ENCODE data around the gene RNF2. TPM values are rescaled to one million over a fixed set of nuclear protein-coding genes. Genes with fewer than 3 reads are reported as not detected.

Gene RNF2
- total RNA-seq, 1 experiment from 2014 or later, result 39.1 TPM

DNA sequence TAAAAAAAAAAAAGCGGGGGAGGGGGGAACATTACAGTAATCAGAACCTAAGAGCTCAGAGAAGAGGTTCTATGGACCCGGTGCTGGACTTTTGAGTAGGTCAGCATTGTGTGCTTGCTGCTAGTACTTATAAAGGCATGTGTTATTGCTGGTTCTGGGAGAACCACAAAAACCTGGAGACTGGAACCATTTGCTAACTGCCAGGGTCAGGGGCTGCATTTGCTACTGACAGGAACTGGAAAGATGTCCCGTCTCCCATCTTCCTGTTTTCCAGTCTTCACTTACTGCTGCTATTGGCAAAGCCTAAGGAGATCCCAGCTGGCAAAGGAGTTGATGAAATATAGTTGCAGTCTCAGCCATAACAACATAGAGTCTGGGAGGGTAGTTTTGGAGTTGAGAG, 4.3 kb downstream of the RNF2 start:
- ATAC-seq (no peak), DNase-seq (ENCODE audit: low read depth, low spot score) (no peak)
- Histone ChIP-seq H3K4me1 (ENCODE audit: control insufficient read depth in 1 of 2, insufficient read depth in 2 of 2, low read length in 2 of 2) (peaks cover 6 to 16% of the 10 kb centered on the region in 2 experiments; a peak in 3 of 4 replicates), H3K79me2 (ENCODE audit: insufficient read depth, low read length) (peaks cover 90% of the 10 kb centered on the region), H3K27me3 (ENCODE audit: insufficient read depth, low read length) (no peaks in the 10 kb centered on the region), H3K36me3 (ENCODE audit: control insufficient read depth in 1 of 2, insufficient read depth in 2 of 2, low read length in 2 of 2) (no peaks in the 10 kb centered on the region), H2AFZ (ENCODE audit: low read depth, low read length, poor library complexity, severe bottlenecking) (no peak overlapping the region), H3K4me2 (ENCODE audit: low read length) (no peak overlapping the region), H4K20me1 (ENCODE audit: insufficient read depth) (peaks cover 9% of the 10 kb centered on the region; the same call in 1 of the 2 replicates), H3K9me3 (ENCODE audit: control insufficient read depth in 1 of 2, insufficient read depth in 1 of 2, low read depth in 1 of 2, low read length in 2 of 2) (no peaks in the 10 kb centered on the region), H3K9ac (ENCODE audit: low read length) (no peak overlapping the region), H3K9me2 (ENCODE audit: insufficient read depth) (no peaks in the 10 kb centered on the region), H3K27ac (ENCODE audit: low read depth, low read length) (no peak overlapping the region), H3K4me3 (replicated peaks in 1 of 2; ENCODE audit: low read depth in 1 of 2, low read length in 2 of 2) (no peak overlapping the region)
- BruUV-seq (replicated peaks), result no TSS peak
- RAD21 ChIA-PET (ENCODE audit: low non-redundant PET in 1 of 2, low total read pairs in 2 of 2, uncharacterized antibody in 2 of 2, unreplicated experiment in 2 of 2), result no interaction called here
- POLR2A ChIA-PET, result no interaction called here
- no peak for TF ChIP-seq EZH2phosphoT487 (IDR thresholded peaks at IDR 0.05; ENCODE audit: borderline replicate concordance)
- TF ChIP-seq CEBPB (IDR thresholded peaks at IDR 0.05; ENCODE audit: low read depth), result no peak
- TF ChIP-seq, protein P1, sequence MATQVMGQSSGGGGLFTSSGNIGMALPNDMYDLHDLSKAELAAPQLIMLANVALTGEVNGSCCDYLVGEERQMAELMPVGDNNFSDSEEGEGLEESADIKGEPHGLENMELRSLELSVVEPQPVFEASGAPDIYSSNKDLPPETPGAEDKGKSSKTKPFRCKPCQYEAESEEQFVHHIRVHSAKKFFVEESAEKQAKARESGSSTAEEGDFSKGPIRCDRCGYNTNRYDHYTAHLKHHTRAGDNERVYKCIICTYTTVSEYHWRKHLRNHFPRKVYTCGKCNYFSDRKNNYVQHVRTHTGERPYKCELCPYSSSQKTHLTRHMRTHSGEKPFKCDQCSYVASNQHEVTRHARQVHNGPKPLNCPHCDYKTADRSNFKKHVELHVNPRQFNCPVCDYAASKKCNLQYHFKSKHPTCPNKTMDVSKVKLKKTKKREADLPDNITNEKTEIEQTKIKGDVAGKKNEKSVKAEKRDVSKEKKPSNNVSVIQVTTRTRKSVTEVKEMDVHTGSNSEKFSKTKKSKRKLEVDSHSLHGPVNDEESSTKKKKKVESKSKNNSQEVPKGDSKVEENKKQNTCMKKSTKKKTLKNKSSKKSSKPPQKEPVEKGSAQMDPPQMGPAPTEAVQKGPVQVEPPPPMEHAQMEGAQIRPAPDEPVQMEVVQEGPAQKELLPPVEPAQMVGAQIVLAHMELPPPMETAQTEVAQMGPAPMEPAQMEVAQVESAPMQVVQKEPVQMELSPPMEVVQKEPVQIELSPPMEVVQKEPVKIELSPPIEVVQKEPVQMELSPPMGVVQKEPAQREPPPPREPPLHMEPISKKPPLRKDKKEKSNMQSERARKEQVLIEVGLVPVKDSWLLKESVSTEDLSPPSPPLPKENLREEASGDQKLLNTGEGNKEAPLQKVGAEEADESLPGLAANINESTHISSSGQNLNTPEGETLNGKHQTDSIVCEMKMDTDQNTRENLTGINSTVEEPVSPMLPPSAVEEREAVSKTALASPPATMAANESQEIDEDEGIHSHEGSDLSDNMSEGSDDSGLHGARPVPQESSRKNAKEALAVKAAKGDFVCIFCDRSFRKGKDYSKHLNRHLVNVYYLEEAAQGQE (IDR thresholded peaks at IDR 0.05; ENCODE audit: low read depth), result no peak
- TF ChIP-seq, protein P2, sequence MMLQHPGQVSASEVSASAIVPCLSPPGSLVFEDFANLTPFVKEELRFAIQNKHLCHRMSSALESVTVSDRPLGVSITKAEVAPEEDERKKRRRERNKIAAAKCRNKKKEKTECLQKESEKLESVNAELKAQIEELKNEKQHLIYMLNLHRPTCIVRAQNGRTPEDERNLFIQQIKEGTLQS (IDR thresholded peaks at IDR 0.05), result no peak
- no peak for TF ChIP-seq FOSL1 (IDR thresholded peaks at IDR 0.05; ENCODE audit: low read depth)
- TF ChIP-seq POLR2A (IDR thresholded peaks at IDR 0.05; ENCODE audit: borderline replicate concordance, extremely low read depth, insufficient read depth, insufficient read length), result no peak
- no peak for TF ChIP-seq SIN3A (IDR thresholded peaks at IDR 0.05; ENCODE audit: low read depth)
- no peak for TF ChIP-seq RAD21 (IDR thresholded peaks at IDR 0.05; ENCODE audit: low read depth)
- no peak for TF ChIP-seq ZFX (IDR thresholded peaks at IDR 0.05)
- no peak for TF ChIP-seq ZNF274 (IDR thresholded peaks at IDR 0.05; ENCODE audit: low read depth, low read length)
- TF ChIP-seq, protein P3, sequence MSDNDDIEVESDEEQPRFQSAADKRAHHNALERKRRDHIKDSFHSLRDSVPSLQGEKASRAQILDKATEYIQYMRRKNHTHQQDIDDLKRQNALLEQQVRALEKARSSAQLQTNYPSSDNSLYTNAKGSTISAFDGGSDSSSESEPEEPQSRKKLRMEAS (IDR thresholded peaks at IDR 0.05), result no peak
- no peak for TF ChIP-seq EGR1 (IDR thresholded peaks at IDR 0.05; ENCODE audit: low read depth)
- CTCF ChIA-PET, result no interaction called here
- intact Hi-C loops (cut with micrococcal nuclease), result no loop called here

Data from HCT116 (cell line).